DND-41 (cell line): ENCODE measurements around the gene ARHGAP15.

ENCODE experiments used
- EZH2 ChIP-seq: IDR thresholded peaks from 3 replicates; pipeline ENCODE4 v1.6.1; 2012; ENCODE audit warnings: borderline replicate concordance, low read depth, mild to moderate bottlenecking, moderate library complexity, low read length, inconsistent platforms; ENCODE audit not compliant: severe bottlenecking
- TF ChIP-seq, protein P1 (sequence below): IDR thresholded peaks from 2 replicates; pipeline ENCODE4 v1.5.1; 2012; ENCODE audit warnings: borderline replicate concordance, low read length, moderate library complexity, mild to moderate bottlenecking; ENCODE audit not compliant: poor library complexity, severe bottlenecking; ENCODE audit errors: extremely low read depth

- TF ChIP-seq, protein P1, sequence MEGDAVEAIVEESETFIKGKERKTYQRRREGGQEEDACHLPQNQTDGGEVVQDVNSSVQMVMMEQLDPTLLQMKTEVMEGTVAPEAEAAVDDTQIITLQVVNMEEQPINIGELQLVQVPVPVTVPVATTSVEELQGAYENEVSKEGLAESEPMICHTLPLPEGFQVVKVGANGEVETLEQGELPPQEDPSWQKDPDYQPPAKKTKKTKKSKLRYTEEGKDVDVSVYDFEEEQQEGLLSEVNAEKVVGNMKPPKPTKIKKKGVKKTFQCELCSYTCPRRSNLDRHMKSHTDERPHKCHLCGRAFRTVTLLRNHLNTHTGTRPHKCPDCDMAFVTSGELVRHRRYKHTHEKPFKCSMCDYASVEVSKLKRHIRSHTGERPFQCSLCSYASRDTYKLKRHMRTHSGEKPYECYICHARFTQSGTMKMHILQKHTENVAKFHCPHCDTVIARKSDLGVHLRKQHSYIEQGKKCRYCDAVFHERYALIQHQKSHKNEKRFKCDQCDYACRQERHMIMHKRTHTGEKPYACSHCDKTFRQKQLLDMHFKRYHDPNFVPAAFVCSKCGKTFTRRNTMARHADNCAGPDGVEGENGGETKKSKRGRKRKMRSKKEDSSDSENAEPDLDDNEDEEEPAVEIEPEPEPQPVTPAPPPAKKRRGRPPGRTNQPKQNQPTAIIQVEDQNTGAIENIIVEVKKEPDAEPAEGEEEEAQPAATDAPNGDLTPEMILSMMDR: no peak
- no peak for TF ChIP-seq EZH2
These were observed 54.7 kb downstream of the ARHGAP15 start for GRCh38 chr2:143183804-143184463.
